ENCODE measurements around the gene S100P.
A peak's percentile ranks its signal among the peaks of the same experiment; 100 is the strongest.

Gene S100P

DNA sequence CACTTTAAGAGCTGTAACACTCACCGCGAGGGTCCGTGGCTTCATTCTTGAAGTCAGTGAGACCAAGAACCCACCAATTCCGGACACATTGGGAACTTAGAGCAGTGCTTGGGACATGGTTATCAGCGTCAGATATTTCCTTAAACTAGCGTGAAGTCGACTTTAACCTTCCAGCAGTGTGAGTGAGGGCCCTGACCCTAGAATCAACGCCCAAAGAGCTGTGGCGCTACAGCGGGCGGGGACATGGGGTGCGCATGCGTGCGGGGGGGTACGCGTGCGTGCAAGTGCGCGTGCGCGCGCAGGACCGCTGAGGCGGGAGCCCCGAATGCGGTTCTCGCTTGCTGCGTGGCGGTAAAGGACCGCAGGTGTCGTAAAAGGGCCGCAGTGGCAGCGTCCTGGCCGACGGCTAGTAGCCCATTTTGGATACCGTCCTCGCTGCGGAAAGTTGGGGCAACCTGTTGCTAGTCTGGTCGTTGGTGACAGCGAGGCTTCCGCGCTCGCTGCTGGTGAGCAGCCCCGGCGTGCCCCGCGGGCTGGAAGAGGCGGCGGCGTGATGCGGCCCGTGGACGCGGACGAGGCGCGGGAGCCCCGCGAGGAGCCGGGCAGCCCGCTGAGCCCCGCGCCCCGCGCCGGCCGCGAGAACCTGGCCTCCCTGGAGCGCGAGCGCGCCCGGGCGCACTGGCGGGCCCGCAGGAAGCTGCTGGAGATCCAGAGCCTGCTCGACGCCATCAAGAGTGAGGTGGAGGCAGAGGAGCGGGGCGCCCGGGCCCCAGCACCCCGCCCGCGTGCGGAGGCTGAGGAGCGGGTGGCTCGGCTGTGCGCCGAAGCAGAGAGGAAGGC, 19.8 kb upstream of the S100P start:
- peak; percentile 95 for DNase-seq

GRCh38 chr4:6674500-6675149, 19.1 kb upstream of the S100P start:
- peak; percentile 74 for DNase-seq

- no peak for DNase-seq
Observed at GRCh38 chr4:6676722-6677558, 16.7 kb upstream of the S100P start.

DNA sequence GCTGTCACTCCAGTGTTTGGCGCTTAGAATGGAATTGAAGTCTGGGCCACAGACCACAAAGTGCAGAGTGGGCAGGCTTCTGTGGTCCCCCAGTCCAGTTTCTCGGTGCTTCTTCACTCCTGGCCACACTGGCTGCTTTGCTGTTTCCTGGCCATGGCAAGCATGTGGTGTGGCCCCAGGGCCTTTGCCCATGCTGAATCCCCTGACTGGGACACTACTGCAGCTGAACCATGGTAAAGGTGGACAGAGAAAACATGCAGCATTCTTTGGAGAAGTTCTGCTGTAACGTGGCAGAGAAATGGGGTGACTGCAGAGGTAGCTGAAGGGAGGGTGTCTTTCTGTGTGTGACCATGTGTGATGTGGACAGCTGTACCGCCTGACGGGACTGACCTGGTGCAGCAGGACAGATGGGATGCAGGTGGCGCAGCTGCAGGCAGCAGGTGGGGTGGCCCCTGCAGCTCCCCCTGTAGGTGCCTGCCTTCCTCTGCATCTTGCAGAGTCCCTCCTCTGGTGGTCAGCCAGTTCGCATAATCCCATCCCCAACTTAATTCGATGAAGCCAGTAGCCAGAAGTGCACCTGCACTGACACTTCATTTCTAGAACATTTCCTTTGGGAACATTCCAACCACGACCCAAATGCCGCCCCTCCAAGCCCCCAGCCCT, 13.2 kb upstream of the S100P start:
- DNase-seq: no peak

DNA sequence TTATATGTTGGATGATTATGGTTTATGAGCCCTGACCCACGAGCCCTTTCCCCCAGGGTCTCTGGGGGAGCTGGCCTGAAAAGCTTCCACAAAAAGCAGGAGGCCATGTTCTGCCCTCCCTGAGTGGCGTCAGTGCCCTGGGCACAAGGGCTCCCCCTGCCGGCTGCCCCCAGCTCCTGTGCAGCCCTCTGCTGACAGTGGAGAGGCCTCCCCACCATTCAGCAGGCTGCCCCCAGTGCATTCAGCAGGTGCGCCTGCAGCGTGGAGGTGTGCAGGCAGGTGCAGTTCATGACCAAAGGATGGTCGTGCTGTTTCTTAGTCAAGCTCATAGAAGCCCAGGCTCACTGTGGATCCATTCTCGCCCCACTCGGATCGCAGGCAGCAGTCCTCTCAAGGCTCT, 12.5 kb upstream of the S100P start:
- no peak for DNase-seq

- DNase-seq: no peak
Observed at GRCh38 chr4:6682862-6683590, 10.7 kb upstream of the S100P start.

DNA sequence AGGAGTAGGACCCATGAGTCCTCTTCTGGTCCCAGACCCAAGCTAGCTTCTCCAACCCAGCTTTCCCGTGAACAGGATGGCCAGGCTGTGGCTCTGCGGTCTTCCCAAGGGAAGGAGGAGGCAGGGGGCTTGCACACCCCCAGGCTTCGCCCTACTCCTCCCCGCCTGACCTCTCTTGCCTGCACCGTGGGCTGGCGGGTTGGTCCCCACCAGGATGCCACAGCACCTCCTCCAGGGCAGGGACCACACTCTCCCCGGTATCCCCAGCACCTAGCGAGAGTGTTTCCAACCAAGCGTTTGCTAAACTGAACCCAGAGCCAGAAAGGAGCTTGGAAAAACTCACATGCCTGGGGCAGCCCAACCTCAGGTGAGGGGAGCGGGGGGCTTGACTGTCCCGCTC, 9.0 kb upstream of the S100P start:
- DNase-seq: no peak

DNA sequence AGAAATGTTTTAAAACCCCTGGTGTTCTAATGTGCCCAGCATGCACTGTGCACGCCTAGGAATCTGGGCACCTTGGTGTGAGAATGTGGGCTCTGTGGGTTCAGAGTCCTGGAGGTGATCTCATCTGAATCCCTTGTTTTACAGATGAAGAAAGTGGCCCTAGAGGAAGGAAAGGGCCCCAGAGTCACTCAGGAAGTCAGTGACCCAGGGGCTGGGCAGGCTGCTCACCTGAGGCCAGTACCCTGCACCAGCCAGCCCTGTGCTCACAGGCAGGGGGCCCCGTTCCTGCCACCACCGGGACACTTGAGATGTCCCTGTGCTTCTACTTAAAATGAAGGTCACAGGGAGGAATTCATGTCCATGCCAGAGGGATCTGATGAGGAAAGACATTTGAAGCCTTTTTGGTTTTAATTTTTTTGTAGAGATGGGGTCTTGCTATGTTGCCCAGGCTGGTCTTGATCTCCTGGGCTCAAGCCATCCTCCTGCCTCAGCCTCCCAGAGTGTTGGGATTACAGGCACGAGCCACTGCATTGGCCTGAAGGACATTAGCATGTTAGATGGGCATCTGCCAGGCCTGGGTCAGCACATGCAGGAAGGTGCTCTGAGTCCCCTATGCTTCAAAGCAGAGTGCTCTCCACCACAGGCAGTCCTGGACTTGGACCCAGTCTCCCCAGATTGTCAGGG, 7.4 kb upstream of the S100P start:
- no peak for DNase-seq

- DNase-seq: no peak
Observed at GRCh38 chr4:6687947-6688878, 5.5 kb upstream of the S100P start.

- DNase-seq: peak; percentile 83
Observed at GRCh38 chr4:6688879-6689505, 4.7 kb upstream of the S100P start.

- DNase-seq: no peak
Observed at GRCh38 chr4:6689506-6689960, 4.1 kb upstream of the S100P start.

DNA sequence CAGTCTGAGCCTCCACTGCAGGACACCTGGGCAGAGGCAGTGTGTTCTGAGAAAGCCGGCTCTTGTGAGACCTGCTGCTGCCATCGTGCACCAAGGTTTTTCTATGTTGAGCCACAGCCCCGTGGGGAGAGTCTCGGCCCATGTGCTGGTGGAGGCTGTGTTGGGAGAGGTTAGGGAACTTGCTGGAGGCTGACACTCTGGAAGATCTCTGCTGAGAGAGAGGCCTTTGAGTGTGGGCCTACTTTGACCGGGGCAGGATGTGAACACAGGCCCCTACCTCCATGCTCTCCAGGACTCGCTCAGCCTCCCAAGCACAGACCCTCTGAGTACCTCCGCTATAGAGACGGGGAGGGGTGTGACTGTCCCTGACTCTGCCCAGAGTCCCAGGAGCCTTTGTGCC, 1.3 kb upstream of the S100P start:
- DNase-seq: no peak

DNA sequence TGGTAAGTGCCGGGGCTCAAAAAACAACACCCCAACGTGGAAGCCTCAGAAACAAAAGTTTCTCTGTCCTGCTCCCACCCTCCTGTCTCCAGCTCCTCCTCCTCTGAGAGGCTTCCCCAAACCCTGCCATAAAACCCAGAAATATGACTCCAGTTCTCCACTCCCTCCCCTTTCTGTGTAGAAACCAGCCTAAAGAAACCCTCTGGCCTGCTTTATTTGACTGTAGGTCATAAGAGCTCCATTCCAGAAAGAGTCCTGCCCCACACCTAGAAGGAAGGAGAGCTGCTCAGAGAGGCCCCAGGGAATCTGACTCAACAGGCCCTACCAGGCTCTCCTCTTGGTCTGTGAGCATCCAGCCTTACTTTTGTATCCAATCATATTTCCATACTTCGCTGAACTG, 872 bp upstream of the S100P start:
- no peak for DNase-seq

DNA sequence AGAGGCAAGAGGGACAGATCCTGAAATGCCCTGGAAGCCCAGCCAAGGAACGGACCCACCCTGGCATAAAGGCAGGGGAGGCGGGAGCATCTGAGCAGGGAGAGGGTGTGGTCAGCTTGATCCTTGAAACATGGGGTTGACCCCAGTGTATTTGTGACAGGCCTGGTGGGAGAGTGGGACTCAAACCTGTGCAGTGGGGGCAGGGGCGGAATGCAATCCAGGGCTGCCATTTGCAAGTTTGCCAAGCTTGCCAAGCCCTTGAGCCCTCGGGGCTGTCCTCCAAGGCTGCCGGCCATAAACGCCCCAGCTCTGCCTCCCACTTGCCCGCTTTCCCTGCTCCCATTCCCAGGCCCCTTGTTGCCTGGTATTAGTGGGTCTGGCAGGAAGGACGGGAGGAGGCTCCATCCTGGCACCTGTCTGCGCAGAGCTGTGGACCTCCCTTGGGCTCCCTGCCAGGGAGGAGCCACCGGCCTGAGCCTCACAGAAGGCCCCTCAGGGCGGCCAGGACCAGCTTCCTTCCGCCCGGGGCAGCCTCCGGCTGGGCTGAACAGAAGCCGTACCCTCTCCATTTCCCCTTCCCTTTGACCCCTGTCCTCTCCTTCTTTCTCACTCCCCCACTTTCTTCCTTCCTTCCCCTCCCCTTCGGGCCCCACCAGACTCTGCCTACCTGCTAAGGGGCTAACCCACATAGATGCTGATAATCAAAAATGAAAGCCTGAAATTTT, 661 bp downstream of the S100P start:
- no peak for DNase-seq

DNA sequence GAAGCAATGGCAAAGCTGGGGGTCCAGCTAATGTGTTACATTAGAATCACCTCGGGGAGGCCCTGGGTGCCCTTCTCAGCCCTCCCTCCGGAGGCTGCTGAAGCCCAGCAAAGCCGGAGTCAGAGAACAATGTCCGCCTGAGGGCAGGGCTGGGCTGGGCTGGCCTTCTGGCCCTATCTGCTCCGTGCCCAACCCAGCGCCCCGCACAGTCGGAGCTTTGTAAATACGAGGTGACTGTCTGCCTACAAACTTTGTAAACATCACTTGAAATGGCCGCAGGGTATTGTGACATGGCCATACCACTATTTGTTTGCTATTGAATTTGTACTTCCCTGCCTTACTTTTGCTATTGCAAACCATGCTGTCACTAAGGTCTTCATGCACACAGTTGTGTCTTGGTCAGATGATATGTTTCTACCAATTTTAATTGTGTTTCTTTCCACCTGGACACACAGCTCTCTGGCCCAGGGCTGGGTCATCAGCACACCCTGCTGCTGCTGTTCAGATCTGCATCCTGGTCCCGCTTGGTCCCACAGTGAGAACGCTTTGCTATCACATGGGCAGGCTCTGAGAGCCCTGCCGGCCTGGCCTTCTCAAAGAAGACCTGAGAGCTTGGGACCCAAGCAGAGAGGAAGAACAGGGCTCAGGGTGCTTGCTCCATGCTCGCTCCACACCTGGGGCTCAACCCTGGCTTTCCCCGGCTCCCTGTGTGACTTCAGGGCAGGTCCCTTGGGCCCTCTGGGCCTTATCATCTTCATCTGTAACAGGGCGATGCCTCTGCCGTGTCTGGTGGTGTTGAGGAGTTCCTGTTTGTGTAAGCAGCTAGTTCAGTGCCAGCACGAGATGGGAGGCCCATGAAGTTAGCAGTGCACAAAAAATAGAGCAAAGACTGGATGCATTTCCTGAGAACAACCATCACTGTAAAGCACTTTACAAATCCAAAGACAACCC, 2.3 kb downstream of the S100P start:
- peak; percentile 50 for DNase-seq

DNA sequence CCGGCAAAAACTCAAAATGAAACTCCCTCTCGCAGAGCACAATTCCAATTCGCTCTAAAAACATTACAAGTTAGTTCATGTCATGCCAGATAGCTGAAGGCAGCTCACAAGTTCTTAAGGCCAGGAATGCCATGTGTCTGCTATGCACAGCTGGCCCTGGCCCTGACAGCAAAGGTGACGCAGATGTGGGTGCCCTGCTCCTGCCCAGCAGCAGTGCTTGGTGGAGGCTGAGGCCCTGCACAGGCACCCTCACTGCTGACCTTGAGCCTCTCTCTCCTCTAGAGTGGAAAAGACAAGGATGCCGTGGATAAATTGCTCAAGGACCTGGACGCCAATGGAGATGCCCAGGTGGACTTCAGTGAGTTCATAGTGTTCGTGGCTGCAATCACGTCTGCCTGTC, 2.9 kb downstream of the S100P start:
- DNase-seq: no peak

DNA sequence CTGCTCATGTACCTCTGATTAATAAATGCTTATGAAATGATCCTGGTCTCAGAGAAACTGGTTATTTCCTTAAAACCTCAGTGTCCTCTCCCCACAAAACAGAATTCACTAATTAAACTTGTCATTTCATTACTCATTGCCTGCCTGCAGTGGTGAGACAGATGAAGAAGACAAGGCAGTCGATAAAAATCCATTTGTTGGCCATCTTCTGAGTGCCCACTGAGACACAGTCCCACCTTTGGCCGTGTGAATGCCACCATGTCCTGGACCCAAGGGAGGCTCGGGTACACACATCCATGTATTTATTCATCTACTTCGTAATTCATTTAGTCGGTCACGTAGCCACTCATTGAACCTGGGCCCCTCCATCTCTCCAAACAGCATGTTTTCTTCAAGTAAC, 3.5 kb downstream of the S100P start:
- no peak for DNase-seq

DNA sequence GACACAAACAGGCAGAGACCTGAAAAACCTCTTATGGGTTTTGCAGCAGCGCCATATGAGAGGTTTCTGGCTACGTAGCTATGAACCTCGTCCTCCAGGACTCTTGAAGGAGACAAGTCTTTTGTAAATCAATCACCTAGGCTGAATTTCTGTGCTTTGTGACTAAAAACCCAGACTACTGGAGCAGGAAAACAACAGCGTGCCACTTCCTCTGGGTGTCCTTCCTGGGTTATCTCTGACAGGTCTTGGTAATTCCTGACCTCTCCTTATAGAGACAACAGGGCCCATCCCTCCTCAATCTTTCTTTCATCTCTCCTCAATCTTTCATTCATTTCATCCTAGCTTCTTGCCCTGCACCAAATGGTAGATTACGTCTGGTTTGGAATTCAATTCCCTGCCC, 5.7 kb downstream of the S100P start:
- no peak for DNase-seq
